ENCODE results near the gene MSMP. TPM values are rescaled to one million over a fixed set of nuclear protein-coding genes. Genes with fewer than 3 reads are reported as not detected.

The MSMP gene
- total and polyA plus RNA-seq, 2 experiments from 2014 or later: 0.81 TPM; not detected in 1

DNA sequence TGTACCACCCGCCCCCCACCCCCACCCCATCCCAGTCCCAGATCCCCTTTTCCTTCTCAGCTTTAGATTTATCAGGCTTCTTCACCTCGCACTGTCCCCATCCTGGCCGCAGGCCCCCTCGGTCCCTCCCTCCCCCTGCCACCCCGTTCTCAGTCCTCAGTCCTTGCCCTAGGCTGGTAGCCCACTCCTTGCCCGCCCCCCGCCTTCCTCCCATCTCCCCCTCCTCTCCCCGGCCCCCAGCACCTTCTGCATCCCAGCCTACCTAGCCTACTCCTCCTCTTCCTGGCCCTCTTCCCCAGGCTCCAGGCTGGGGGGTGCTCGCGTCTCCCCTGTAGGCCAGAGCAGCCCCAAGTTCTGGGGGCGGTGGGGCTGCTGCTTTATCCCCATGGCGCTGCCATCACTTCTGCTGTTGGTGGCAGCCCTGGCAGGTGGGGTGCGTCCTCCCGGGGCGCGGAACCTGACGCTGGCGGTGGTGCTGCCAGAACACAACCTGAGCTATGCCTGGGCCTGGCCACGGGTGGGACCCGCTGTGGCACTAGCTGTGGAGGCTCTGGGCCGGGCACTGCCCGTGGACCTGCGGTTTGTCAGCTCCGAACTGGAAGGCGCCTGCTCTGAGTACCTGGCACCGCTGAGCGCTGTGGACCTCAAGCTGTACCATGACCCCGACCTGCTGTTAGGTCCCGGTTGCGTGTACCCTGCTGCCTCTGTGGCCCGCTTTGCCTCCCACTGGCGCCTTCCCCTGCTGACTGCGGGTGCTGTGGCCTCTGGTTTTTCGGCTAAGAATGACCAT is 38.1 kb upstream of the MSMP start (continued):
- no peak for TF ChIP-seq STAT1 (IDR thresholded peaks at IDR 0.05; ENCODE audit: unreplicated experiment)
- no peak for TF ChIP-seq JUNB (IDR thresholded peaks at IDR 0.05; ENCODE audit: unreplicated experiment)
- TF ChIP-seq CREB1 (CRISPR knock-in tag; IDR thresholded peaks at IDR 0.05; ENCODE audit: low read depth): no peak
- TF ChIP-seq, protein P1, sequence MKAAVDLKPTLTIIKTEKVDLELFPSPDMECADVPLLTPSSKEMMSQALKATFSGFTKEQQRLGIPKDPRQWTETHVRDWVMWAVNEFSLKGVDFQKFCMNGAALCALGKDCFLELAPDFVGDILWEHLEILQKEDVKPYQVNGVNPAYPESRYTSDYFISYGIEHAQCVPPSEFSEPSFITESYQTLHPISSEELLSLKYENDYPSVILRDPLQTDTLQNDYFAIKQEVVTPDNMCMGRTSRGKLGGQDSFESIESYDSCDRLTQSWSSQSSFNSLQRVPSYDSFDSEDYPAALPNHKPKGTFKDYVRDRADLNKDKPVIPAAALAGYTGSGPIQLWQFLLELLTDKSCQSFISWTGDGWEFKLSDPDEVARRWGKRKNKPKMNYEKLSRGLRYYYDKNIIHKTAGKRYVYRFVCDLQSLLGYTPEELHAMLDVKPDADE (IDR thresholded peaks at IDR 0.05): no peak

DNA sequence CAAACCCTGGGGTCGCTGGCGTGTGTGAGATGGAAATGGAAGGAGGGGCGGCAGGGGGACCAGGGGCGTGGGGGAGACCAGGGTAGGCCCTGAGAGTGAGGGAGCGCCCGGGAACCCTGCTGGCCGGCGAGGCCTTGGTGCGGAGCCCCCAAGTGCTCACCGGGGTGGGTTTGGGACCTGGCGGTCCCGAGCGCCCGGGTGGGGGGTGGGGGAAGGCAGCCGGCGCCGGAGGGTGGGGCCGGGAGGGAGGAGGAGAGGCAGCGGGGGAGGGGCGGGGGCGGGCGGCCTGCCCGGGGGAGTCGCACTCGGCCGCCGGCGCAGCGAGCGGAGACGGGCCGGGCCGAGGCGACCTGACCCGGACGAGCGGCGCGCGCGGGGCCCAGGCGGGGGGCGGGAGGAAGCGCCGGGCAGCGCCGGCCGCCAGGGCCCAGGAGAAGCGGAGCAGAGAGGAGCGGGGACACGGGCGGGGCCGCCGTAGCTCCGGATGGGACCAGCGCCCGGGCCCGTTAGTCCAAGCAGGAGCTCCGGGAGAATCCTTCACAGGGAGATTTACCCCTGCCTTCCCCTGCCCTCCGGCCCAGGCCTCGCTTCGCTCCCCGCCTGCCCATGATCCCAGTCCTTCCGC is 37.3 kb upstream of the MSMP start, which contains the start of gene NPR2:
TSS of gene NPR2 (plus strand) at position 295 of the 625 bp plus-strand sequence. CDS start 818 bp downstream, outside the sequence.
- Mint-ChIP-seq H3K27ac (no peak within 1 kb of the TSS), H3K9me3 (no peaks in the 10 kb centered on the region; the same call in 2 of the 3 replicates), H3K27me3 (ENCODE audit: insufficient read depth, low read depth, poor library complexity) (peaks cover 14% of the 10 kb centered on the region), H3K4me1 (peaks cover 21% of the 10 kb centered on the region), H3K4me3 (peak within 1 kb of the TSS; percentile 80), H3K36me3 (ENCODE audit: low read depth) (peaks cover 10% of the 10 kb centered on the region)
- Histone ChIP-seq H3K9me2 (ENCODE audit: insufficient read depth) (no peaks in the 10 kb centered on the region), H4K20me1 (replicated peaks; ENCODE audit: insufficient read depth) (no peaks in the 10 kb centered on the region; the same call in 1 of the 2 replicates), H3K27me3 (ENCODE audit: insufficient read depth) (peaks cover 7% of the 10 kb centered on the region; the same call in 1 of the 2 replicates), H3K27ac (ENCODE audit: low read depth) (no peak within 1 kb of the TSS), H2AFZ (peak within 1 kb of the TSS; percentile 92), H3K4me1 (ENCODE audit: insufficient read depth) (peaks cover 10% of the 10 kb centered on the region), H3K79me2 (replicated peaks; ENCODE audit: insufficient read depth) (no peaks in the 10 kb centered on the region), H3K36me3 (ENCODE audit: insufficient read depth) (0 out of 2 replicates have a peak, but pooled peaks cover 3% of the 10 kb centered on the region), H3K4me2 (peak within 1 kb of the TSS; percentile 91), H3K4me3 (peak within 1 kb of the TSS; percentile 64), H3F3A (replicated peaks; ENCODE audit: low read depth) (no peaks in the 10 kb centered on the region)
- TF ChIP-seq EZH2phosphoT487 (IDR thresholded peaks at IDR 0.05; ENCODE audit: unreplicated experiment) (no peak), CREB1 (CRISPR knock-in tag; IDR thresholded peaks at IDR 0.05; ENCODE audit: low read depth) (no peak)
- TF ChIP-seq, protein P2, sequence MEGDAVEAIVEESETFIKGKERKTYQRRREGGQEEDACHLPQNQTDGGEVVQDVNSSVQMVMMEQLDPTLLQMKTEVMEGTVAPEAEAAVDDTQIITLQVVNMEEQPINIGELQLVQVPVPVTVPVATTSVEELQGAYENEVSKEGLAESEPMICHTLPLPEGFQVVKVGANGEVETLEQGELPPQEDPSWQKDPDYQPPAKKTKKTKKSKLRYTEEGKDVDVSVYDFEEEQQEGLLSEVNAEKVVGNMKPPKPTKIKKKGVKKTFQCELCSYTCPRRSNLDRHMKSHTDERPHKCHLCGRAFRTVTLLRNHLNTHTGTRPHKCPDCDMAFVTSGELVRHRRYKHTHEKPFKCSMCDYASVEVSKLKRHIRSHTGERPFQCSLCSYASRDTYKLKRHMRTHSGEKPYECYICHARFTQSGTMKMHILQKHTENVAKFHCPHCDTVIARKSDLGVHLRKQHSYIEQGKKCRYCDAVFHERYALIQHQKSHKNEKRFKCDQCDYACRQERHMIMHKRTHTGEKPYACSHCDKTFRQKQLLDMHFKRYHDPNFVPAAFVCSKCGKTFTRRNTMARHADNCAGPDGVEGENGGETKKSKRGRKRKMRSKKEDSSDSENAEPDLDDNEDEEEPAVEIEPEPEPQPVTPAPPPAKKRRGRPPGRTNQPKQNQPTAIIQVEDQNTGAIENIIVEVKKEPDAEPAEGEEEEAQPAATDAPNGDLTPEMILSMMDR (conservative IDR thresholded peaks at IDR 0.05; ENCODE audit: low read depth in 2 of 2): no peak
- TF ChIP-seq, protein P3, sequence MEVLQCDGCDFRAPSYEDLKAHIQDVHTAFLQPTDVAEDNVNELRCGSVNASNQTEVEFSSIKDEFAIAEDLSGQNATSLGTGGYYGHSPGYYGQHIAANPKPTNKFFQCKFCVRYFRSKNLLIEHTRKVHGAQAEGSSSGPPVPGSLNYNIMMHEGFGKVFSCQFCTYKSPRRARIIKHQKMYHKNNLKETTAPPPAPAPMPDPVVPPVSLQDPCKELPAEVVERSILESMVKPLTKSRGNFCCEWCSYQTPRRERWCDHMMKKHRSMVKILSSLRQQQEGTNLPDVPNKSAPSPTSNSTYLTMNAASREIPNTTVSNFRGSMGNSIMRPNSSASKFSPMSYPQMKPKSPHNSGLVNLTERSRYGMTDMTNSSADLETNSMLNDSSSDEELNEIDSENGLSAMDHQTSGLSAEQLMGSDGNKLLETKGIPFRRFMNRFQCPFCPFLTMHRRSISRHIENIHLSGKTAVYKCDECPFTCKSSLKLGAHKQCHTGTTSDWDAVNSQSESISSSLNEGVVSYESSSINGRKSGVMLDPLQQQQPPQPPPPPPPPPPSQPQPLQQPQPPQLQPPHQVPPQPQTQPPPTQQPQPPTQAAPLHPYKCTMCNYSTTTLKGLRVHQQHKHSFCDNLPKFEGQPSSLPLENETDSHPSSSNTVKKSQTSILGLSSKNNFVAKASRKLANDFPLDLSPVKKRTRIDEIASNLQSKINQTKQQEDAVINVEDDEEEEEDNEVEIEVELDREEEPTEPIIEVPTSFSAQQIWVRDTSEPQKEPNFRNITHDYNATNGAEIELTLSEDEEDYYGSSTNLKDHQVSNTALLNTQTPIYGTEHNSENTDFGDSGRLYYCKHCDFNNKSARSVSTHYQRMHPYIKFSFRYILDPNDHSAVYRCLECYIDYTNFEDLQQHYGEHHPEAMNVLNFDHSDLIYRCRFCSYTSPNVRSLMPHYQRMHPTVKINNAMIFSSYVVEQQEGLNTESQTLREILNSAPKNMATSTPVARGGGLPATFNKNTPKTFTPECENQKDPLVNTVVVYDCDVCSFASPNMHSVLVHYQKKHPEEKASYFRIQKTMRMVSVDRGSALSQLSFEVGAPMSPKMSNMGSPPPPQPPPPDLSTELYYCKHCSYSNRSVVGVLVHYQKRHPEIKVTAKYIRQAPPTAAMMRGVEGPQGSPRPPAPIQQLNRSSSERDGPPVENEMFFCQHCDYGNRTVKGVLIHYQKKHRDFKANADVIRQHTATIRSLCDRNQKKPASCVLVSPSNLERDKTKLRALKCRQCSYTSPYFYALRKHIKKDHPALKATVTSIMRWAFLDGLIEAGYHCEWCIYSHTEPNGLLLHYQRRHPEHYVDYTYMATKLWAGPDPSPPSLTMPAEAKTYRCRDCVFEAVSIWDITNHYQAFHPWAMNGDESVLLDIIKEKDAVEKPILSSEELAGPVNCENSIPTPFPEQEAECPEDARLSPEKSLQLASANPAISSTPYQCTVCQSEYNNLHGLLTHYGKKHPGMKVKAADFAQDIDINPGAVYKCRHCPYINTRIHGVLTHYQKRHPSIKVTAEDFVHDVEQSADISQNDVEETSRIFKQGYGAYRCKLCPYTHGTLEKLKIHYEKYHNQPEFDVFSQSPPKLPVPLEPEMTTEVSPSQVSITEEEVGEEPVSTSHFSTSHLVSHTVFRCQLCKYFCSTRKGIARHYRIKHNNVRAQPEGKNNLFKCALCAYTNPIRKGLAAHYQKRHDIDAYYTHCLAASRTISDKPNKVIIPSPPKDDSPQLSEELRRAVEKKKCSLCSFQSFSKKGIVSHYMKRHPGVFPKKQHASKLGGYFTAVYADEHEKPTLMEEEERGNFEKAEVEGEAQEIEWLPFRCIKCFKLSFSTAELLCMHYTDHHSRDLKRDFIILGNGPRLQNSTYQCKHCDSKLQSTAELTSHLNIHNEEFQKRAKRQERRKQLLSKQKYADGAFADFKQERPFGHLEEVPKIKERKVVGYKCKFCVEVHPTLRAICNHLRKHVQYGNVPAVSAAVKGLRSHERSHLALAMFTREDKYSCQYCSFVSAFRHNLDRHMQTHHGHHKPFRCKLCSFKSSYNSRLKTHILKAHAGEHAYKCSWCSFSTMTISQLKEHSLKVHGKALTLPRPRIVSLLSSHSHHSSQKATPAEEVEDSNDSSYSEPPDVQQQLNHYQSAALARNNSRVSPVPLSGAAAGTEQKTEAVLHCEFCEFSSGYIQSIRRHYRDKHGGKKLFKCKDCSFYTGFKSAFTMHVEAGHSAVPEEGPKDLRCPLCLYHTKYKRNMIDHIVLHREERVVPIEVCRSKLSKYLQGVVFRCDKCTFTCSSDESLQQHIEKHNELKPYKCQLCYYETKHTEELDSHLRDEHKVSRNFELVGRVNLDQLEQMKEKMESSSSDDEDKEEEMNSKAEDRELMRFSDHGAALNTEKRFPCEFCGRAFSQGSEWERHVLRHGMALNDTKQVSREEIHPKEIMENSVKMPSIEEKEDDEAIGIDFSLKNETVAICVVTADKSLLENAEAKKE (CRISPR knock-in tag; IDR thresholded peaks at IDR 0.05): no peak
- TF ChIP-seq, protein P4, sequence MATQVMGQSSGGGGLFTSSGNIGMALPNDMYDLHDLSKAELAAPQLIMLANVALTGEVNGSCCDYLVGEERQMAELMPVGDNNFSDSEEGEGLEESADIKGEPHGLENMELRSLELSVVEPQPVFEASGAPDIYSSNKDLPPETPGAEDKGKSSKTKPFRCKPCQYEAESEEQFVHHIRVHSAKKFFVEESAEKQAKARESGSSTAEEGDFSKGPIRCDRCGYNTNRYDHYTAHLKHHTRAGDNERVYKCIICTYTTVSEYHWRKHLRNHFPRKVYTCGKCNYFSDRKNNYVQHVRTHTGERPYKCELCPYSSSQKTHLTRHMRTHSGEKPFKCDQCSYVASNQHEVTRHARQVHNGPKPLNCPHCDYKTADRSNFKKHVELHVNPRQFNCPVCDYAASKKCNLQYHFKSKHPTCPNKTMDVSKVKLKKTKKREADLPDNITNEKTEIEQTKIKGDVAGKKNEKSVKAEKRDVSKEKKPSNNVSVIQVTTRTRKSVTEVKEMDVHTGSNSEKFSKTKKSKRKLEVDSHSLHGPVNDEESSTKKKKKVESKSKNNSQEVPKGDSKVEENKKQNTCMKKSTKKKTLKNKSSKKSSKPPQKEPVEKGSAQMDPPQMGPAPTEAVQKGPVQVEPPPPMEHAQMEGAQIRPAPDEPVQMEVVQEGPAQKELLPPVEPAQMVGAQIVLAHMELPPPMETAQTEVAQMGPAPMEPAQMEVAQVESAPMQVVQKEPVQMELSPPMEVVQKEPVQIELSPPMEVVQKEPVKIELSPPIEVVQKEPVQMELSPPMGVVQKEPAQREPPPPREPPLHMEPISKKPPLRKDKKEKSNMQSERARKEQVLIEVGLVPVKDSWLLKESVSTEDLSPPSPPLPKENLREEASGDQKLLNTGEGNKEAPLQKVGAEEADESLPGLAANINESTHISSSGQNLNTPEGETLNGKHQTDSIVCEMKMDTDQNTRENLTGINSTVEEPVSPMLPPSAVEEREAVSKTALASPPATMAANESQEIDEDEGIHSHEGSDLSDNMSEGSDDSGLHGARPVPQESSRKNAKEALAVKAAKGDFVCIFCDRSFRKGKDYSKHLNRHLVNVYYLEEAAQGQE (IDR thresholded peaks at IDR 0.05; ENCODE audit: unreplicated experiment): no peak
- peak; percentile 58 for DNase-seq (ENCODE audit: low spot score)
- ATAC-seq: peak; percentile 62

Data from GM23338 (cell line).